GM12878 (cell line): ENCODE measurements around the gene SERPINE1. TPM values are rescaled to one million over a fixed set of nuclear protein-coding genes. Genes with fewer than 3 reads are reported as not detected.

Source experiments
- ATAC-seq: fragments of 200-7000 bp; cut with Tn5 transposase; 3 replicates; pipeline ENCODE4 v1.9.1; 2020; ENCODE audit warnings: mild to moderate bottlenecking, moderate library complexity
- BruUV-seq: library from RNA; stranded (reverse); fragments of 400-500 nt; replicated peaks from 2 replicates; lab custom pipeline; 2021; lab: Mats Ljungman, UMichigan
- CTCF ChIA-PET: fragments of 300-600 bp; sonication (Branson Sonifier 250); formaldehyde crosslinking; extraction: SDS; loops from one replicate; lab custom pipeline; 2021; ENCODE audit warnings: inconsistent platforms; lab: Yijun Ruan, JAX
- POLR2A ChIA-PET: fragments of 350-600 bp; formaldehyde crosslinking; extraction: SDS; loops from one replicate; lab custom pipeline; 2021; ENCODE audit warnings: inconsistent platforms; lab: Charles Lee
- RAD21 ChIA-PET: fragments of 300-600 bp; sonication (Branson Sonifier 250); formaldehyde crosslinking; loops from one replicate; lab custom pipeline; 2023; ENCODE audit warnings: antibody characterized with exemption; ENCODE audit not compliant: unreplicated experiment; lab: Charles Lee
- SMC1A ChIA-PET: fragments of 300-600 bp; sonication (Branson Sonifier 250); formaldehyde crosslinking; loops from one replicate; lab custom pipeline; 2023; ENCODE audit not compliant: unreplicated experiment, uncharacterized antibody; lab: Charles Lee
- DNase-seq: peaks from one replicate; pipeline ENCODE4 v3.0.0-alpha.2; 2011; ENCODE audit warnings: low read depth, low spot score
- FAIRE-seq: peaks from 3 replicates; lab custom pipeline; 2011; peaks lifted over from hg19 to GRCh38; lab: Jason Lieb, UNC
- H2AFZ ChIP-seq: 2 replicates; pipeline ENCODE4 v1.6.0; 2011; ENCODE audit warnings: low read depth, low read length, control low read depth; ENCODE audit not compliant: control insufficient read depth
- H3K27ac ChIP-seq: 2 replicates; pipeline ENCODE4 v1.5.1; 2011; ENCODE audit warnings: control low read depth; ENCODE audit not compliant: control insufficient read depth, insufficient read depth
- H3K27me3 ChIP-seq, 2 experiments: replicated peaks in 1 of 2; 2 replicates each; pipeline versions ENCODE4 v1.6.0 to v1.6.1; 2011; ENCODE audit warnings: low read length in 1 of 2; ENCODE audit not compliant: control insufficient read depth in 2 of 2, insufficient read depth in 2 of 2
- H3K36me3 ChIP-seq, 2 experiments: 2 replicates each; pipeline ENCODE4 v1.5.1; 2011; ENCODE audit warnings: low read length in 1 of 2; ENCODE audit not compliant: control insufficient read depth in 2 of 2, insufficient read depth in 2 of 2
- H3K4me1 ChIP-seq: 2 replicates; pipeline ENCODE4 v1.6.1; 2011; ENCODE audit warnings: mild to moderate bottlenecking, low read length, moderate library complexity, mixed read lengths; ENCODE audit not compliant: control insufficient read depth, insufficient read depth
- H3K4me2 ChIP-seq: 2 replicates; pipeline ENCODE4 v1.6.0; 2011; ENCODE audit warnings: control low read depth; ENCODE audit not compliant: control insufficient read depth, insufficient read depth
- H3K4me3 ChIP-seq: fragments of 200-600 bp; sonication (generic); 2 replicates; pipeline ENCODE4 v1.5.1; 2016
- H3K79me2 ChIP-seq: 2 replicates; pipeline ENCODE4 v1.6.0; 2011; ENCODE audit warnings: low read length; ENCODE audit not compliant: control insufficient read depth, insufficient read depth
- H3K9ac ChIP-seq: 2 replicates; pipeline ENCODE4 v1.8.0; 2011; ENCODE audit warnings: low read length, control low read depth, mixed read lengths; ENCODE audit not compliant: control insufficient read depth, insufficient read depth
- H3K9me3 ChIP-seq: replicated peaks from 3 replicates; pipeline ENCODE4 v1.5.1; 2011; ENCODE audit warnings: mild to moderate bottlenecking, low read length; ENCODE audit not compliant: control insufficient read depth, insufficient read depth
- H4K20me1 ChIP-seq: 2 replicates; pipeline ENCODE4 v1.6.0; 2011; ENCODE audit not compliant: control insufficient read depth, insufficient read depth
- BACH1 ChIP-seq: fragments of 450-650 bp; IDR thresholded peaks from 2 replicates; pipeline ENCODE4 v1.6.1; 2017; ENCODE audit warnings: mild to moderate bottlenecking, borderline replicate concordance
- EGR1 ChIP-seq, 2 experiments: IDR thresholded peaks; 1 replicate in 1 of 2; 2 replicates in 1 of 2; pipeline ENCODE4 v1.6.1; 2011 to 2012; ENCODE audit warnings: low read depth in 2 of 2, low read length in 2 of 2, borderline replicate concordance in 1 of 2, mild to moderate bottlenecking in 1 of 2, moderate library complexity in 1 of 2
- FOS ChIP-seq: IDR thresholded peaks from 3 replicates; pipeline ENCODE4 v1.6.1; 2011; ENCODE audit warnings: borderline replicate concordance; ENCODE audit not compliant: insufficient read length; ENCODE audit errors: extremely low read depth
- HDAC2 ChIP-seq: fragments of 200-600 bp; sonication (generic); IDR thresholded peaks from 2 replicates; pipeline ENCODE4 v1.6.1; 2017
- HDGF ChIP-seq: fragments of 450-650 bp; IDR thresholded peaks from 2 replicates; pipeline ENCODE4 v1.6.1; 2016; ENCODE audit warnings: antibody characterized with exemption
- JUNB ChIP-seq: IDR thresholded peaks from 2 replicates; pipeline ENCODE4 v1.6.1; 2016; ENCODE audit warnings: antibody characterized with exemption, mild to moderate bottlenecking
- MEF2B ChIP-seq: fragments of 450-650 bp; IDR thresholded peaks from 2 replicates; pipeline ENCODE4 v1.6.1; 2018; ENCODE audit warnings: mild to moderate bottlenecking, moderate library complexity; ENCODE audit not compliant: partially characterized antibody, poor library complexity, severe bottlenecking
- MXI1 ChIP-seq: fragments of 150-350 bp; IDR thresholded peaks from 2 replicates; pipeline ENCODE4 v1.6.1; 2011; ENCODE audit warnings: low read depth, mild to moderate bottlenecking, inconsistent platforms, low read length, improper control_type of control experiment
- NBN ChIP-seq: fragments of 450-650 bp; IDR thresholded peaks from 2 replicates; pipeline ENCODE4 v1.6.1; 2016
- NFIC ChIP-seq: IDR thresholded peaks from 2 replicates; pipeline ENCODE4 v1.6.1; 2012; ENCODE audit warnings: low read depth, mild to moderate bottlenecking, inconsistent platforms, low read length, moderate library complexity
- NKRF ChIP-seq: fragments of 450-650 bp; conservative IDR thresholded peaks from 2 replicates; pipeline ENCODE4 v1.6.1; 2017; ENCODE audit warnings: mild to moderate bottlenecking, moderate library complexity
- PKNOX1 ChIP-seq: fragments of 450-650 bp; IDR thresholded peaks from 2 replicates; pipeline ENCODE4 v1.6.1; 2016; ENCODE audit warnings: mild to moderate bottlenecking
- RB1 ChIP-seq: fragments of 450-650 bp; formaldehyde crosslinking; IDR thresholded peaks from 2 replicates; pipeline ENCODE4 v1.6.1; 2017; ENCODE audit warnings: mild to moderate bottlenecking, borderline replicate concordance
- SMC3 ChIP-seq: IDR thresholded peaks from 2 replicates; pipeline ENCODE4 v1.6.1; 2011; ENCODE audit warnings: low read length, improper control_type of control experiment, borderline replicate concordance
- ZBTB40 ChIP-seq: fragments of 450-650 bp; IDR thresholded peaks from 2 replicates; pipeline ENCODE4 v1.6.1; 2016; ENCODE audit warnings: mild to moderate bottlenecking, moderate library complexity, borderline replicate concordance
- ZZZ3 ChIP-seq: IDR thresholded peaks from 2 replicates; pipeline ENCODE4 v1.6.1; 2011; ENCODE audit warnings: low read depth; ENCODE audit not compliant: control insufficient read depth, insufficient read length
- WGBS: methylation state at CpG from one replicate; pipeline ENCODE4 v1.1.6; 2016; ENCODE audit warnings: low lambda C conversion rate; ENCODE audit not compliant: insufficient replicate concordance, insufficient coverage; ENCODE audit errors: missing lambda C conversion rate; 5-methylcytosine and 5-hydroxymethylcytosine counted together
- in situ Hi-C: fragments of 300-500 bp; cut with MboI; formaldehyde crosslinking; loops from 9 replicates; pipeline ENCODE4 v1.14.3; 2018; ENCODE audit warnings: mixed read lengths
- intact Hi-C: fragments of 100-400 bp; cut with micrococcal nuclease; formaldehyde crosslinking; loops from one replicate; pipeline ENCODE4 v1.14.2; 2022; ENCODE audit not compliant: unreplicated experiment
- polyA plus RNA-seq, 11 experiments: library from polyadenylated mRNA; depleted of rRNA in 4 of 11; unstranded in 6 of 11; stranded (reverse) in 5 of 11; fragments of >200 nt; fragmentation: Nextera tagmentation in 4 of 11; fragmentation: Illumina TruSeq in 1 of 11; extraction: Ambion mirVana in 4 of 11; extraction: Trizol in 1 of 11; gene quantifications; 1 replicate in 1 of 11; 2 replicates in 10 of 11; pipeline versions ENCODE4 v1.2.1 to v1.2.3, GENCODE V29; 2011 to 2016; ENCODE audit warnings: inconsistent platforms in 2 of 11, missing spikeins in 2 of 11, low read depth in 1 of 11
- total RNA-seq, 4 experiments: library from RNA; depleted of rRNA in 3 of 4; stranded (reverse); fragments of >200 nt in 3 of 4; fragmentation: Illumina TruSeq in 1 of 4; extraction: Trizol in 1 of 4; gene quantifications; 2 replicates each; pipeline versions ENCODE4 v1.2.1 to v1.2.3, GENCODE V29; 2013 to 2021

Gene SERPINE1
- total and polyA plus RNA-seq, 10 of the 15 experiments (the other 5 are each of a cell fraction or from before 2014, with no cell fraction given) = 0.20 to 2.4 (median 0.44) TPM

- POLR2A ChIA-PET = interaction anchor here (0.9 kb wide), 1 partner anchor 10 kb away, joined by 8 read pairs; no protein-coding TSS in a partner anchor
- SMC1A ChIA-PET = interaction anchor here (0.7 to 0.8 kb wide), 2 partner anchors 10 to 20 kb away, joined by 3 read pairs; no protein-coding TSS in a partner anchor
- Histone ChIP-seq H3K27ac (peak within 1 kb of the TSS; percentile 65), H3K9ac (peak within 1 kb of the TSS; percentile 82), H3K4me1 (peaks cover 3% of the 10 kb centered on the region; the same call in 1 of the 2 replicates), H3K4me3 (peak within 1 kb of the TSS; percentile 85), H4K20me1 (no peaks in the 10 kb centered on the region), H3K27me3 (no peaks in the 10 kb centered on the region), H3K9me3 (no peaks in the 10 kb centered on the region), H2AFZ (peak within 1 kb of the TSS; percentile 53), H3K4me2 (peak within 1 kb of the TSS; percentile 79), H3K36me3 (peaks cover 3 to 5% of the 10 kb centered on the region in 2 experiments; a peak in 3 of 4 replicates), H3K79me2 (peaks cover 9% of the 10 kb centered on the region)
- in situ Hi-C loops = no loop called here
- peak; percentile 96 for ATAC-seq
- RAD21 ChIA-PET = interaction anchor here (3.8 kb wide), 1 partner anchor 10 kb away, joined by 18 read pairs; no protein-coding TSS in a partner anchor
- peak; percentile 99 for FAIRE-seq
- 7% methylated on average over 24 of the region's 51 CpGs for WGBS
- intact Hi-C loops = no loop called here
- DNase-seq = peak; percentile 76
- BruUV-seq = no TSS peak
- CTCF ChIA-PET = interaction anchor here (3.0 to 7.8 kb wide), 2 partner anchors 10 to 38 kb away, joined by 8 to 112 read pairs; no protein-coding TSS in a partner anchor
- peak; percentile 83 for TF ChIP-seq MEF2B
- TF ChIP-seq RB1 = peak; percentile 96
- peak; percentile 44; the same call in 1 of the 2 replicates for TF ChIP-seq ZBTB40
- 0 out of 2 replicates have a peak, but pooled peaks have one; percentile 41 for TF ChIP-seq NBN
- TF ChIP-seq PKNOX1 = peak; percentile 40; the same call in 1 of the 2 replicates
- TF ChIP-seq HDGF = peak; percentile 71
- TF ChIP-seq BACH1 = no peak
- TF ChIP-seq SMC3 = no peak
- no peak for TF ChIP-seq FOS
- no peak for TF ChIP-seq NFIC
- TF ChIP-seq NKRF = 0 out of 2 replicates have a peak, but pooled peaks have one; percentile 32
- no peak for TF ChIP-seq ZZZ3
- no peak for TF ChIP-seq HDAC2
- TF ChIP-seq JUNB = no peak
- TF ChIP-seq EGR1 (IDR thresholded peaks at IDR 0.05; ENCODE audit: borderline replicate concordance in 1 of 2, low read depth in 2 of 2, low read length in 2 of 2) = peak; percentile 31 to 62
- TF ChIP-seq MXI1 = peak; percentile 93
Observed at GRCh38 chr7:101153969-101154692, 27.2 kb downstream of the SERPINE1 start, which contains the start of gene AP1S1. AP1S1 (plus strand) TSS chr7:101154476; CDS start chr7:101154515, 39 bp downstream.
